H9 (cell line): ENCODE measurements around the gene MRTFA. TPM values are rescaled to one million over a fixed set of nuclear protein-coding genes. Genes with fewer than 3 reads are reported as not detected.

Source experiments
- DNase-seq: peaks from one replicate; pipeline ENCODE4 v3.0.0-alpha.2; 2017
- H2AFZ ChIP-seq: one replicate; pipeline ENCODE4 v1.6.1; 2013; ENCODE audit warnings: mild to moderate bottlenecking, low read length, control low read depth, moderate library complexity
- H2AK5ac ChIP-seq: 2 replicates; pipeline ENCODE4 v1.6.1; 2013; ENCODE audit warnings: low read length, control low read depth, mixed read lengths; ENCODE audit not compliant: insufficient read length
- H2BK120ac ChIP-seq: one replicate; pipeline ENCODE4 v1.6.1; 2013; ENCODE audit warnings: low read depth, mild to moderate bottlenecking, low read length, control low read depth, inconsistent platforms; ENCODE audit not compliant: poor library complexity, severe bottlenecking
- H2BK12ac ChIP-seq: 2 replicates; pipeline ENCODE4 v1.6.1; 2013; ENCODE audit warnings: low read length, control low read depth, mixed read lengths, low read depth; ENCODE audit not compliant: insufficient read length
- H2BK15ac ChIP-seq: 2 replicates; pipeline ENCODE4 v1.6.1; 2013; ENCODE audit warnings: low read depth, low read length, control low read depth
- H2BK20ac ChIP-seq: one replicate; pipeline ENCODE4 v1.6.1; 2013; ENCODE audit warnings: low read depth, mild to moderate bottlenecking, low read length, control low read depth, inconsistent platforms; ENCODE audit not compliant: poor library complexity, severe bottlenecking
- H2BK5ac ChIP-seq: 2 replicates; pipeline ENCODE4 v1.6.1; 2013; ENCODE audit warnings: low read length, control low read depth, mixed read lengths; ENCODE audit not compliant: insufficient read length
- H3K14ac ChIP-seq: 2 replicates; pipeline ENCODE4 v1.6.1; 2013; ENCODE audit warnings: low read length, control low read depth; ENCODE audit not compliant: insufficient read depth
- H3K18ac ChIP-seq: 2 replicates; pipeline ENCODE4 v1.6.1; 2013; ENCODE audit warnings: low read depth, mild to moderate bottlenecking, mixed read lengths, low read length, control low read depth; ENCODE audit not compliant: insufficient read length
- H3K23ac ChIP-seq: 2 replicates; pipeline ENCODE4 v1.6.1; 2013; ENCODE audit warnings: low read length, control low read depth, mixed read lengths, low read depth; ENCODE audit not compliant: insufficient read length
- H3K23me2 ChIP-seq: 2 replicates; pipeline ENCODE4 v1.6.1; 2013; ENCODE audit warnings: low read depth, mild to moderate bottlenecking, mixed read lengths, low read length, control low read depth; ENCODE audit not compliant: insufficient read length, poor library complexity, severe bottlenecking
- H3K27ac ChIP-seq: 2 replicates; pipeline ENCODE4 v1.5.1; 2013; ENCODE audit warnings: low read length, control low read depth, mixed read lengths, low read depth; ENCODE audit not compliant: insufficient read length
- H3K27me3 ChIP-seq: 2 replicates; pipeline ENCODE4 v1.6.1; 2013; ENCODE audit warnings: low read length, control low read depth, inconsistent platforms; ENCODE audit not compliant: insufficient read depth
- H3K4ac ChIP-seq: 2 replicates; pipeline ENCODE4 v1.6.1; 2013; ENCODE audit warnings: low read depth, mild to moderate bottlenecking, control low read depth, inconsistent platforms, low read length, moderate library complexity
- H3K4me1 ChIP-seq: 2 replicates; pipeline ENCODE4 v1.6.1; 2013; ENCODE audit warnings: low read length, control low read depth, inconsistent platforms; ENCODE audit not compliant: insufficient read depth
- H3K4me2 ChIP-seq: 2 replicates; pipeline ENCODE4 v1.6.1; 2013; ENCODE audit warnings: low read length, control low read depth, mixed read lengths; ENCODE audit not compliant: insufficient read length, insufficient read depth
- H3K56ac ChIP-seq: 2 replicates; pipeline ENCODE4 v1.6.1; 2013; ENCODE audit warnings: low read depth, mild to moderate bottlenecking, mixed read lengths, low read length, control low read depth; ENCODE audit not compliant: insufficient read length
- H3K79me1 ChIP-seq: 2 replicates; pipeline ENCODE4 v1.6.1; 2013; ENCODE audit warnings: low read depth, mild to moderate bottlenecking, moderate library complexity, low read length, control low read depth, inconsistent platforms; ENCODE audit not compliant: insufficient read depth, poor library complexity, severe bottlenecking
- H3K79me2 ChIP-seq: 2 replicates; pipeline ENCODE4 v1.6.1; 2013; ENCODE audit warnings: low read length, control low read depth, inconsistent platforms; ENCODE audit not compliant: insufficient read depth
- H3K9ac ChIP-seq: 2 replicates; pipeline ENCODE4 v1.6.1; 2013; ENCODE audit warnings: low read length, control low read depth, mixed read lengths; ENCODE audit not compliant: insufficient read length; ENCODE audit errors: extremely low read depth
- H3K9me3 ChIP-seq: one replicate; pipeline ENCODE4 v1.6.1; 2013; ENCODE audit warnings: low read depth, low read length, inconsistent platforms; ENCODE audit not compliant: control insufficient read depth
- H3T11ph ChIP-seq: one replicate; pipeline ENCODE4 v1.6.1; 2013; ENCODE audit warnings: mild to moderate bottlenecking, low read length, control low read depth, inconsistent platforms
- H4K20me1 ChIP-seq: one replicate; pipeline ENCODE4 v1.6.1; 2013; ENCODE audit not compliant: control insufficient read depth, insufficient read length, insufficient read depth
- H4K5ac ChIP-seq: 2 replicates; pipeline ENCODE4 v1.6.1; 2013; ENCODE audit warnings: low read depth, mild to moderate bottlenecking, mixed read lengths, low read length, control low read depth; ENCODE audit not compliant: insufficient read length
- H4K8ac ChIP-seq: replicated peaks from 2 replicates; pipeline ENCODE4 v1.6.1; 2013; ENCODE audit warnings: low read length, control low read depth, mixed read lengths, low read depth; ENCODE audit not compliant: insufficient read length
- H4K91ac ChIP-seq: 2 replicates; pipeline ENCODE4 v1.6.1; 2013; ENCODE audit warnings: low read depth, mild to moderate bottlenecking, moderate library complexity, mixed read lengths, low read length, control low read depth; ENCODE audit not compliant: insufficient read length
- H3K27ac Mint-ChIP-seq, 3 experiments: 2 replicates in 2 of 3; 3 replicates in 1 of 3; pipeline ENCODE4 v1.8.0; 2020 to 2021; ENCODE audit warnings: mixed read lengths in 3 of 3, mild to moderate bottlenecking in 1 of 3, moderate library complexity in 1 of 3
- H3K27me3 Mint-ChIP-seq: 2 replicates; pipeline ENCODE4 v1.8.0; 2021; ENCODE audit warnings: low read depth, mild to moderate bottlenecking, moderate library complexity, mixed read lengths
- H3K36me3 Mint-ChIP-seq, 3 experiments: 2 replicates in 2 of 3; 3 replicates in 1 of 3; pipeline ENCODE4 v1.8.0; 2020 to 2021; ENCODE audit warnings: low read depth in 3 of 3, mixed read lengths in 3 of 3; ENCODE audit not compliant: insufficient read depth in 1 of 3
- H3K4me1 Mint-ChIP-seq, 2 experiments: 2 replicates each; pipeline ENCODE4 v1.8.0; 2020; ENCODE audit warnings: mixed read lengths in 2 of 2
- H3K4me3 Mint-ChIP-seq, 2 experiments: 2 replicates in 1 of 2; 3 replicates in 1 of 2; pipeline ENCODE4 v1.8.0; 2020 to 2021; ENCODE audit warnings: mild to moderate bottlenecking in 2 of 2, mixed read lengths in 2 of 2, moderate library complexity in 1 of 2
- H3K9me3 Mint-ChIP-seq, 2 experiments: 2 replicates in 1 of 2; 3 replicates in 1 of 2; pipeline ENCODE4 v1.8.0; 2020; ENCODE audit warnings: mild to moderate bottlenecking in 2 of 2, mixed read lengths in 2 of 2, moderate library complexity in 1 of 2
- CTCF ChIP-seq: fragments of 200-600 bp; sonication (generic); conservative IDR thresholded peaks from 3 replicates; pipeline ENCODE4 v1.8.0; 2021; ENCODE audit warnings: antibody characterized with exemption, mild to moderate bottlenecking
- WGBS: extraction: QIAGEN DNeasy Blood & Tissue Kit; methylation state at CpG from one replicate; pipeline ENCODE4 v1.1.7; 2013; ENCODE audit warnings: missing lambda C conversion rate, low lambda C conversion rate, mixed read lengths; ENCODE audit not compliant: insufficient read length; ENCODE audit errors: extremely low coverage; 5-methylcytosine and 5-hydroxymethylcytosine counted together
- total RNA-seq: library from RNA; stranded (reverse); gene quantifications from 2 replicates; pipeline ENCODE4 v1.2.1, GENCODE V29; 2021

The MRTFA gene
- total RNA-seq, 1 experiment from 2014 or later: 38.1 TPM

GRCh38 chr22:40466976-40467375, 169.5 kb downstream of the MRTFA start:
- peaks cover 16 to 20% of the 10 kb centered on the region in 2 experiments for H3K4me1 Mint-ChIP-seq
- Histone ChIP-seq H3K4ac (no peak overlapping the region), H3K23me2 (no peaks in the 10 kb centered on the region), H3K4me1 (peaks cover 4% of the 10 kb centered on the region; the same call in 1 of the 2 replicates), H3K27me3 (no peaks in the 10 kb centered on the region), H3K56ac (no peak overlapping the region), H3K23ac (no peak overlapping the region), H3K4me2 (no peak overlapping the region), H2AK5ac (no peak overlapping the region), H2BK12ac (no peak overlapping the region), H3K9ac (no peak overlapping the region), H4K5ac (no peak overlapping the region), H3K79me2 (no peaks in the 10 kb centered on the region; the same call in 1 of the 2 replicates), H4K8ac (no peak overlapping the region), H2BK120ac (no peak overlapping the region), H3K27ac (no peak overlapping the region), H3K18ac (no peak overlapping the region), H2AFZ (no peak overlapping the region), H3K79me1 (no peaks in the 10 kb centered on the region), H4K20me1 (no peaks in the 10 kb centered on the region), H3T11ph (no peak overlapping the region), H3K9me3 (no peaks in the 10 kb centered on the region), H4K91ac (no peak overlapping the region), H2BK5ac (no peak overlapping the region), H3K14ac (no peak overlapping the region), H2BK20ac (no peak overlapping the region), H2BK15ac (no peak overlapping the region)
- WGBS: no CpG with 5 or more reads among the region's 1 CpG
- TF ChIP-seq CTCF: no peak
- no peak overlapping the region for H3K4me3 Mint-ChIP-seq
- no peak for DNase-seq
- no peak overlapping the region for H3K27ac Mint-ChIP-seq
- no peaks in the 10 kb centered on the region for H3K9me3 Mint-ChIP-seq
- H3K27me3 Mint-ChIP-seq: no peaks in the 10 kb centered on the region
- peaks cover 3 to 6% (median 6%) of the 10 kb centered on the region in 3 experiments; a peak in 6 of 7 replicates for H3K36me3 Mint-ChIP-seq
